Liver (tissue), 9 donors: Measurements from ENCODE around the gene ERBB2. TPM values are rescaled to one million over a fixed set of nuclear protein-coding genes. Genes with fewer than 3 reads are reported as not detected.

Source experiments
- DNase-seq: peaks from one replicate; pipeline ENCODE4 v3.0.0-alpha.2; 2017; ENCODE audit warnings: low spot score
- H3K27ac ChIP-seq, 2 donors: one replicate each; pipeline ENCODE4 v1.7.0; 2013; ENCODE audit warnings: inconsistent platforms in 2 of 2, low read length in 2 of 2, control low read depth in 1 of 2, low read depth in 1 of 2, mild to moderate bottlenecking in 1 of 2
- H3K27me3 ChIP-seq, 4 donors: one replicate each; pipeline versions ENCODE4 v1.6.1 to v1.7.0; 2013; ENCODE audit warnings: low read length in 3 of 4, inconsistent platforms in 1 of 4, mild to moderate bottlenecking in 1 of 4, moderate library complexity in 1 of 4; ENCODE audit not compliant: control insufficient read depth in 4 of 4, insufficient read depth in 4 of 4
- H3K36me3 ChIP-seq, 4 donors: one replicate each; pipeline versions ENCODE4 v1.6.1 to v1.7.0; 2013; ENCODE audit warnings: low read length in 3 of 4, mild to moderate bottlenecking in 3 of 4, low read depth in 1 of 4, moderate library complexity in 1 of 4; ENCODE audit not compliant: control insufficient read depth in 4 of 4, insufficient read depth in 3 of 4
- H3K4me1 ChIP-seq, 4 donors: one replicate each; pipeline versions ENCODE4 v1.6.1 to v1.7.0; 2013; ENCODE audit warnings: low read length in 3 of 4, mild to moderate bottlenecking in 3 of 4, moderate library complexity in 1 of 4; ENCODE audit not compliant: control insufficient read depth in 4 of 4, insufficient read depth in 4 of 4
- H3K4me3 ChIP-seq, 3 donors: one replicate each; pipeline versions ENCODE4 v1.6.1 to v1.7.0; 2013; ENCODE audit warnings: low read length in 3 of 3, control low read depth in 1 of 3, low read depth in 1 of 3, mild to moderate bottlenecking in 1 of 3
- H3K9ac ChIP-seq, 2 donors: one replicate each; pipeline ENCODE4 v1.7.0; 2013; ENCODE audit warnings: low read length in 2 of 2, mild to moderate bottlenecking in 2 of 2, moderate library complexity in 2 of 2, control low read depth in 1 of 2, low read depth in 1 of 2
- H3K9me3 ChIP-seq, 4 donors: one replicate each; pipeline versions ENCODE4 v1.6.1 to v1.7.0; 2013; ENCODE audit warnings: low read length in 3 of 4; ENCODE audit not compliant: control insufficient read depth in 4 of 4
- CTCF ChIP-seq: fragments of 150-350 bp; IDR thresholded peaks from 2 replicates; pipeline ENCODE4 v1.5.1; 2017; ENCODE audit warnings: improper control_type of control experiment, low read depth, low read length; ENCODE audit not compliant: missing input control
- EGR1 ChIP-seq, 2 donors: IDR thresholded peaks; 2 replicates each; pipeline ENCODE4 v1.6.1; 2016 to 2018; ENCODE audit warnings: antibody characterized with exemption in 2 of 2, low read depth in 2 of 2
- FOXA1 ChIP-seq: IDR thresholded peaks from 2 replicates; pipeline ENCODE4 v1.6.1; 2016; ENCODE audit warnings: antibody characterized with exemption
- FOXA2 ChIP-seq: IDR thresholded peaks from 2 replicates; pipeline ENCODE4 v1.6.1; 2016; ENCODE audit warnings: antibody characterized with exemption
- GABPA ChIP-seq, 2 donors: IDR thresholded peaks in 1 of 2; conservative IDR thresholded peaks in 1 of 2; 2 replicates each; pipeline ENCODE4 v1.6.1; 2016; ENCODE audit warnings: antibody characterized with exemption in 2 of 2, mild to moderate bottlenecking in 1 of 2, moderate library complexity in 1 of 2
- HNF4A ChIP-seq, 2 donors: conservative IDR thresholded peaks; 2 replicates each; pipeline ENCODE4 v1.6.1; 2016; ENCODE audit warnings: antibody characterized with exemption in 2 of 2, mild to moderate bottlenecking in 2 of 2
- RAD21 ChIP-seq, 2 donors: IDR thresholded peaks; 2 replicates each; pipeline ENCODE4 v1.6.1; 2016; ENCODE audit warnings: antibody characterized with exemption in 2 of 2, mild to moderate bottlenecking in 2 of 2
- RXRA ChIP-seq, 2 donors: IDR thresholded peaks; 2 replicates each; pipeline ENCODE4 v1.6.1; 2017 to 2018; ENCODE audit warnings: antibody characterized with exemption in 2 of 2, mild to moderate bottlenecking in 1 of 2
- SP1 ChIP-seq: IDR thresholded peaks from 2 replicates; pipeline ENCODE4 v1.6.1; 2018; ENCODE audit warnings: antibody characterized with exemption, mild to moderate bottlenecking
- TAF1 ChIP-seq: conservative IDR thresholded peaks from 2 replicates; pipeline ENCODE4 v1.6.1; 2016; ENCODE audit warnings: antibody characterized with exemption, mild to moderate bottlenecking
- YY1 ChIP-seq: IDR thresholded peaks from 2 replicates; pipeline ENCODE4 v1.6.1; 2016; ENCODE audit warnings: antibody characterized with exemption, mild to moderate bottlenecking
- WGBS: extraction: QIAGEN DNeasy Blood & Tissue Kit; methylation state at CpG from one replicate; pipeline ENCODE4 v1.1.7; 2013; 5-methylcytosine and 5-hydroxymethylcytosine counted together
- polyA plus RNA-seq, 2 donors: library from polyadenylated mRNA; stranded (reverse) in 1 of 2; unstranded in 1 of 2; fragments of 200-250 nt in 1 of 2; fragments of >200 nt in 1 of 2; fragmentation: Nextera tagmentation in 1 of 2; extraction: Ambion mirVana in 1 of 2; gene quantifications; one replicate each; pipeline versions ENCODE4 v1.2.1 to v1.2.3, GENCODE V29; 2013 to 2015
- total RNA-seq, 2 donors: library from RNA; depleted of rRNA; stranded (reverse); fragments of >200 nt; gene quantifications; one replicate each; pipeline ENCODE4 v1.2.3, GENCODE V29; 2014
- TF ChIP-seq, protein P1 (sequence below): IDR thresholded peaks from 2 replicates; pipeline ENCODE4 v1.6.1; 2016; ENCODE audit warnings: antibody characterized with exemption, mild to moderate bottlenecking
- TF ChIP-seq, protein P2 (sequence below): IDR thresholded peaks from 2 replicates; pipeline ENCODE4 v1.6.1; 2016; ENCODE audit warnings: antibody characterized with exemption
- TF ChIP-seq, protein P3 (sequence below): IDR thresholded peaks from 2 replicates; pipeline ENCODE4 v1.6.1; 2016; ENCODE audit warnings: antibody characterized with exemption
- TF ChIP-seq, protein P4 (sequence below): IDR thresholded peaks from 2 replicates; pipeline ENCODE4 v1.6.1; 2016; ENCODE audit warnings: antibody characterized with exemption
- donor health status: healthy.
- donor health status: healthy.
- donor health status: healthy.
- donor health status: healthy.
- donor health status: healthy.

The ERBB2 gene
- total and polyA plus RNA-seq, 4 donors = 4.7 to 28.8 (median 15.7) TPM

DNA sequence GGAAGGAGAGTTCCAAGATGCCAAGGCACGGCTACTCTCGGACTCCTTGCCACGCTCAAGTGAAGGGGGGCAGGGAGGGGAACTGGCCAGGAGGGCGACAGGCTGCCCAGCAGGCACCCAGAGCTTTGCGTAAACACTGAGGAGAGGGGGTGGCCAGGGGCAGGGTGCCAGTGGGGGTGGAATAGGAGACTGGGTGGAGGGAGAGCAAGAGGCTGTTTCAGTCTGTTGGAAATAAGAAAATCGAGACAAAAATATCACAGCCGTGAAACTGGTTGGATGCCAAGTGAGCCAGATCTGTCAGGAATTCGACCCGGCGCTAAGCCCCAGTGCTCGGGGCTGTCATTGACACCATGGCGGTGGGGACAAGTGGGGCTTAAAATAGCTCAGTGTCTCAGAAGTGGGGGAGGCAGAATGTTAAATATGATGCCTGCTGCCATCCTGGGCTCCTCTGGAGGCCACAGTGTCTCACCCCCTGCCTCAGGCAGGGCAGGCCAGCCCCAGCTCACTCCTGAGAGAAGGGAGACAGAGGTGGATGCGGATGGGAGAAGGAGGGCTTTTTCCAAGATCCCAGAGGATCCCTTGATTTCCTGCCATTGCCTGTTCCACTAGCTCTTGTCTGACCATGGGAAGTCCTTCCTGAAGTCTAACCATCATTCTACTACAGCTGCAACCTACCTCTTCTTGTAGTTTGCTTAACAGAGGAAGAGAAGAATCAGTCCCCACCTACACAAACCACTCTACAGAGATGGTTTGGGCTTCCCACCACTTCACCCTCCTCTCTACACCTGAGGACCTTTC lies 22.1 kb upstream of the ERBB2 start:
- H3K27ac ChIP-seq = no peak overlapping the region
- no peaks in the 10 kb centered on the region for H3K9me3 ChIP-seq
- no peak overlapping the region for H3K4me3 ChIP-seq
- DNase-seq = no peak
- 74% methylated on average over 13 of the region's 13 CpGs for WGBS
- peaks cover 0 to 7% (median under 1%) of the 10 kb centered on the region in 4 donors for H3K4me1 ChIP-seq
- H3K27me3 ChIP-seq = no peaks in the 10 kb centered on the region
- TF ChIP-seq TAF1 (no peak), RXRA (IDR thresholded peaks at IDR 0.05) (no peak), RAD21 (IDR thresholded peaks at IDR 0.05) (no peak), SP1 (no peak), FOXA1 (no peak), EGR1 (IDR thresholded peaks at IDR 0.05; ENCODE audit: low read depth in 2 of 2) (no peak), FOXA2 (no peak), HNF4A (conservative IDR thresholded peaks at IDR 0.05) (no peak), YY1 (no peak), CTCF (no peak), GABPA (IDR thresholded peaks at IDR 0.05 in 1 of 2, conservative IDR thresholded peaks at IDR 0.05 in 1 of 2) (no peak)
- TF ChIP-seq, protein P1, sequence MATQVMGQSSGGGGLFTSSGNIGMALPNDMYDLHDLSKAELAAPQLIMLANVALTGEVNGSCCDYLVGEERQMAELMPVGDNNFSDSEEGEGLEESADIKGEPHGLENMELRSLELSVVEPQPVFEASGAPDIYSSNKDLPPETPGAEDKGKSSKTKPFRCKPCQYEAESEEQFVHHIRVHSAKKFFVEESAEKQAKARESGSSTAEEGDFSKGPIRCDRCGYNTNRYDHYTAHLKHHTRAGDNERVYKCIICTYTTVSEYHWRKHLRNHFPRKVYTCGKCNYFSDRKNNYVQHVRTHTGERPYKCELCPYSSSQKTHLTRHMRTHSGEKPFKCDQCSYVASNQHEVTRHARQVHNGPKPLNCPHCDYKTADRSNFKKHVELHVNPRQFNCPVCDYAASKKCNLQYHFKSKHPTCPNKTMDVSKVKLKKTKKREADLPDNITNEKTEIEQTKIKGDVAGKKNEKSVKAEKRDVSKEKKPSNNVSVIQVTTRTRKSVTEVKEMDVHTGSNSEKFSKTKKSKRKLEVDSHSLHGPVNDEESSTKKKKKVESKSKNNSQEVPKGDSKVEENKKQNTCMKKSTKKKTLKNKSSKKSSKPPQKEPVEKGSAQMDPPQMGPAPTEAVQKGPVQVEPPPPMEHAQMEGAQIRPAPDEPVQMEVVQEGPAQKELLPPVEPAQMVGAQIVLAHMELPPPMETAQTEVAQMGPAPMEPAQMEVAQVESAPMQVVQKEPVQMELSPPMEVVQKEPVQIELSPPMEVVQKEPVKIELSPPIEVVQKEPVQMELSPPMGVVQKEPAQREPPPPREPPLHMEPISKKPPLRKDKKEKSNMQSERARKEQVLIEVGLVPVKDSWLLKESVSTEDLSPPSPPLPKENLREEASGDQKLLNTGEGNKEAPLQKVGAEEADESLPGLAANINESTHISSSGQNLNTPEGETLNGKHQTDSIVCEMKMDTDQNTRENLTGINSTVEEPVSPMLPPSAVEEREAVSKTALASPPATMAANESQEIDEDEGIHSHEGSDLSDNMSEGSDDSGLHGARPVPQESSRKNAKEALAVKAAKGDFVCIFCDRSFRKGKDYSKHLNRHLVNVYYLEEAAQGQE = no peak
- TF ChIP-seq, protein P2, sequence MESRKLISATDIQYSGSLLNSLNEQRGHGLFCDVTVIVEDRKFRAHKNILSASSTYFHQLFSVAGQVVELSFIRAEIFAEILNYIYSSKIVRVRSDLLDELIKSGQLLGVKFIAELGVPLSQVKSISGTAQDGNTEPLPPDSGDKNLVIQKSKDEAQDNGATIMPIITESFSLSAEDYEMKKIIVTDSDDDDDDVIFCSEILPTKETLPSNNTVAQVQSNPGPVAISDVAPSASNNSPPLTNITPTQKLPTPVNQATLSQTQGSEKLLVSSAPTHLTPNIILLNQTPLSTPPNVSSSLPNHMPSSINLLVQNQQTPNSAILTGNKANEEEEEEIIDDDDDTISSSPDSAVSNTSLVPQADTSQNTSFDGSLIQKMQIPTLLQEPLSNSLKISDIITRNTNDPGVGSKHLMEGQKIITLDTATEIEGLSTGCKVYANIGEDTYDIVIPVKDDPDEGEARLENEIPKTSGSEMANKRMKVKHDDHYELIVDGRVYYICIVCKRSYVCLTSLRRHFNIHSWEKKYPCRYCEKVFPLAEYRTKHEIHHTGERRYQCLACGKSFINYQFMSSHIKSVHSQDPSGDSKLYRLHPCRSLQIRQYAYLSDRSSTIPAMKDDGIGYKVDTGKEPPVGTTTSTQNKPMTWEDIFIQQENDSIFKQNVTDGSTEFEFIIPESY = no peak
- TF ChIP-seq, protein P3, sequence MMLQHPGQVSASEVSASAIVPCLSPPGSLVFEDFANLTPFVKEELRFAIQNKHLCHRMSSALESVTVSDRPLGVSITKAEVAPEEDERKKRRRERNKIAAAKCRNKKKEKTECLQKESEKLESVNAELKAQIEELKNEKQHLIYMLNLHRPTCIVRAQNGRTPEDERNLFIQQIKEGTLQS = no peak
- TF ChIP-seq, protein P4, sequence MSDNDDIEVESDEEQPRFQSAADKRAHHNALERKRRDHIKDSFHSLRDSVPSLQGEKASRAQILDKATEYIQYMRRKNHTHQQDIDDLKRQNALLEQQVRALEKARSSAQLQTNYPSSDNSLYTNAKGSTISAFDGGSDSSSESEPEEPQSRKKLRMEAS = no peak
- no peaks in the 10 kb centered on the region for H3K36me3 ChIP-seq
- no peak overlapping the region for H3K9ac ChIP-seq
